Prostate gland (tissue), 2 donors: ENCODE results near the gene BATF3.

Experiments used
- CTCF ChIP-seq, 4 experiments: fragments of 200-600 bp in 2 of 4; fragments of 450-650 bp in 2 of 4; sonication (generic) in 2 of 4; IDR thresholded peaks; 1 replicate in 3 of 4; 2 replicates in 1 of 4; pipeline ENCODE4 v1.5.1; 2016 to 2019; ENCODE audit warnings: antibody characterized with exemption in 4 of 4, mild to moderate bottlenecking in 2 of 4, moderate library complexity in 2 of 4
- POLR2A ChIP-seq: fragments of 450-650 bp; IDR thresholded peaks from one replicate; pipeline ENCODE4 v1.6.1; 2016; ENCODE audit warnings: antibody characterized with exemption, mild to moderate bottlenecking
- POLR2AphosphoS5 ChIP-seq: sonication (generic); formaldehyde crosslinking; IDR thresholded peaks from one replicate; pipeline ENCODE4 v1.6.1; 2017; ENCODE audit warnings: antibody characterized with exemption

DNA sequence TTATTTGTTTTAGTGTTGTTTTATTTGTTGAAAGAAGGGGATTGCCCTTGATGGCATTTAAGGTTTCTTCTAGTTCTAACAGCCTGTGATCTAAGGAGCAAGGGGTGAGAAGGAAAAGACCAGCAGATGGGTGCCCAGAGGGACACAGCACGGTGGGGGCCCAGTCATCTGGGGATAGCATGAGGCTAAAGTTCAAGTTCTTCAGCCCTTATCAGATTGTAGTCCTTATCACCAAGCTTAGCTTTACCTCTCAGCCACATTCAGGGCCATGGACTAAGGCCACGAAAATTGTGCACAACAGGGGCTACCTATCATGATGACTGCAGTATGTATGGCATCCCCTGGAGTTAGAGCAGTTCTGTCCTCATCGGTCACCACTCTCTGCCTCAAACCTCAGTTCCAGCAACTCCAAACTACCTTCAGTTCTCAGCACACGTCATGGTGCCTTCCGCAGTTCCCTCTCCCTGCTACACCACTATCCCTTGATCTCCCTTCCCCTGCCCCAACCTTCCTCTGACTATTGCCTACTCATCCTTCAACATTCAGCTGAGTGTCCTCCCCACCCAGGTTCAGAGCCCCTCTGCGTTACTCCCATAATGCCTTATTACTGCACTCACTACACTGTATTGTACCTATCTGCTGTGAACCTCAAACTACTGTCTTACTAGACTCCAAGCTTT is 54.6 kb downstream of the BATF3 start:
- TF ChIP-seq POLR2AphosphoS5, result no peak
- no peak for TF ChIP-seq POLR2A
- no peak for TF ChIP-seq CTCF (IDR thresholded peaks at IDR 0.05)
